Left ventricle myocardium inferior (tissue), 1 donor: ENCODE results near the gene EFCAB10. TPM values are rescaled to one million over a fixed set of nuclear protein-coding genes. Genes with fewer than 3 reads are reported as not detected.

Experiments used
- DNase-seq: peaks from one replicate; pipeline ENCODE4 v3.0.0-alpha.2; 2020
- H3K27ac ChIP-seq: fragments of 200-600 bp; replicated peaks from 2 replicates; pipeline ENCODE4 v1.8.0; 2021
- H3K27me3 ChIP-seq: fragments of 200-600 bp; 2 replicates; pipeline ENCODE4 v1.8.0; 2021; ENCODE audit warnings: low read depth
- H3K36me3 ChIP-seq: fragments of 200-600 bp; 2 replicates; pipeline ENCODE4 v1.8.0; 2021
- H3K4me1 ChIP-seq: fragments of 200-600 bp; 2 replicates; pipeline ENCODE4 v1.8.0; 2021
- H3K4me3 ChIP-seq: fragments of 200-600 bp; 2 replicates; pipeline ENCODE4 v1.8.0; 2021; ENCODE audit warnings: mild to moderate bottlenecking, moderate library complexity
- H3K9me3 ChIP-seq: fragments of 200-600 bp; replicated peaks from 2 replicates; pipeline ENCODE4 v1.8.0; 2021
- CTCF ChIP-seq: fragments of 200-600 bp; IDR thresholded peaks from 2 replicates; pipeline ENCODE4 v1.8.0; 2021; ENCODE audit warnings: antibody characterized with exemption, mild to moderate bottlenecking, borderline replicate concordance
- intact Hi-C: fragments of 100-400 bp; cut with micrococcal nuclease; formaldehyde crosslinking; loops from one replicate; pipeline ENCODE4 v1.11.0; 2022
- total RNA-seq: library from RNA; stranded (reverse); fragmentation: NEBNext Ultra II Directional; extraction: Animal tissue kit (Norgen Biotek cat#: 25700); gene quantifications from one replicate; pipeline ENCODE4 v1.2.1, GENCODE V29; 2021
- donor health status: DM: no; HTN: yes; CAD: no; lungs with severe emphysema.

Gene EFCAB10
- total RNA-seq, 1 donor from 2014 or later, result not detected

- intact Hi-C loops, result no loop called here
- Histone ChIP-seq H3K36me3 (no peaks in the 10 kb centered on the region), H3K4me1 (peaks cover 6% of the 10 kb centered on the region), H3K27ac (no peak overlapping the region), H3K4me3 (no peak overlapping the region), H3K9me3 (no peaks in the 10 kb centered on the region), H3K27me3 (no peaks in the 10 kb centered on the region)
- no peak for DNase-seq
- no peak for TF ChIP-seq CTCF
Observed at GRCh38 chr7:105591522-105591921, 10.2 kb upstream of the EFCAB10 start.

- Histone ChIP-seq H3K4me3 (no peak overlapping the region), H3K27ac (no peak overlapping the region), H3K4me1 (peaks cover 6% of the 10 kb centered on the region), H3K36me3 (no peaks in the 10 kb centered on the region), H3K27me3 (no peaks in the 10 kb centered on the region), H3K9me3 (no peaks in the 10 kb centered on the region)
- TF ChIP-seq CTCF, result no peak
- no peak for DNase-seq
- intact Hi-C loops, result no loop called here
Observed at GRCh38 chr7:105590793-105591192, 9.5 kb upstream of the EFCAB10 start.

- Histone ChIP-seq H3K4me1 (peaks cover 6% of the 10 kb centered on the region), H3K4me3 (no peak overlapping the region), H3K27me3 (no peaks in the 10 kb centered on the region), H3K9me3 (peaks cover 3% of the 10 kb centered on the region), H3K36me3 (no peaks in the 10 kb centered on the region), H3K27ac (no peak overlapping the region)
- intact Hi-C loops, result no loop called here
- TF ChIP-seq CTCF, result peak; percentile 62
- peak; percentile 16 for DNase-seq
Observed at GRCh38 chr7:105589356-105590077, 8.2 kb upstream of the EFCAB10 start.

- no peak overlapping the region for H3K4me3 ChIP-seq
- DNase-seq, result no peak
- H3K27ac ChIP-seq, result no peak overlapping the region
- no peaks in the 10 kb centered on the region for H3K27me3 ChIP-seq
- peaks cover 14% of the 10 kb centered on the region for H3K9me3 ChIP-seq
- TF ChIP-seq CTCF, result no peak
- intact Hi-C loops, result no loop called here
- peaks cover 6% of the 10 kb centered on the region for H3K4me1 ChIP-seq
- no peaks in the 10 kb centered on the region for H3K36me3 ChIP-seq
Observed at GRCh38 chr7:105587909-105588635, 6.8 kb upstream of the EFCAB10 start.

GRCh38 chr7:105585850-105586500 is 4.7 kb upstream of the EFCAB10 start:
- H3K4me1 ChIP-seq, result peaks cover 13% of the 10 kb centered on the region
- H3K36me3 ChIP-seq, result no peaks in the 10 kb centered on the region
- intact Hi-C loops, result no loop called here
- H3K27me3 ChIP-seq, result peaks cover 15% of the 10 kb centered on the region
- no peak overlapping the region for H3K27ac ChIP-seq
- H3K4me3 ChIP-seq, result no peak overlapping the region
- no peak for TF ChIP-seq CTCF
- H3K9me3 ChIP-seq, result peaks cover 14% of the 10 kb centered on the region
- no peak for DNase-seq
